SK-N-SH (cell line): ENCODE data around the gene PUSL1. TPM values are rescaled to one million over a fixed set of nuclear protein-coding genes. Genes with fewer than 3 reads are reported as not detected.

Experiments
- CTCF ChIA-PET: fragments of 300-600, 350-600 bp; formaldehyde crosslinking; extraction: SDS; loops from one replicate; lab custom pipeline; 2021; lab: Yijun Ruan, JAX
- POLR2A ChIA-PET: fragments of 350-600 bp; sonication (Branson Sonifier 250); formaldehyde crosslinking; extraction: SDS; loops from one replicate; lab custom pipeline; 2020; ENCODE audit warnings: antibody characterized with exemption, inconsistent platforms; lab: Yijun Ruan, JAX
- DNase-seq: peaks from one replicate; pipeline ENCODE4 v3.0.0; 2012
- H2AFZ ChIP-seq: fragments of 200-600 bp; sonication (generic); 2 replicates; pipeline ENCODE4 v1.8.1; 2016; ENCODE audit warnings: antibody characterized with exemption, mild to moderate bottlenecking, low read depth
- H3F3A ChIP-seq: fragments of 200-600 bp; sonication (generic); replicated peaks from 2 replicates; pipeline ENCODE3; 2016; ENCODE audit warnings: antibody characterized with exemption, mild to moderate bottlenecking; ENCODE audit not compliant: insufficient read depth
- H3K27ac ChIP-seq, 2 experiments: fragments of 200-500 bp in 1 of 2; fragments of 200-600 bp in 1 of 2; sonication (Bioruptor generic) in 1 of 2; sonication (generic), shearing (Covaris generic) in 1 of 2; 2 replicates each; pipeline versions ENCODE4 v1.5.1 to v1.6.1; 2014 to 2016; ENCODE audit warnings: low read depth in 2 of 2, inconsistent platforms in 1 of 2, low read length in 1 of 2, mild to moderate bottlenecking in 1 of 2, mixed read lengths in 1 of 2
- H3K27me3 ChIP-seq: fragments of 200-600 bp; sonication (generic), shearing (Covaris generic); 2 replicates; pipeline ENCODE4 v1.6.1; 2016; ENCODE audit warnings: mixed run types; ENCODE audit not compliant: insufficient read depth
- H3K36me3 ChIP-seq, 2 experiments: fragments of 200-500 bp in 1 of 2; fragments of 200-600 bp in 1 of 2; sonication (Bioruptor generic) in 1 of 2; sonication (generic) in 1 of 2; replicated peaks in 1 of 2; 2 replicates each; pipeline versions ENCODE3 to v1.5.1; 2014 to 2016; ENCODE audit warnings: low read length in 1 of 2, mild to moderate bottlenecking in 1 of 2; ENCODE audit not compliant: insufficient read depth in 2 of 2, control insufficient read depth in 1 of 2
- H3K4me1 ChIP-seq, 2 experiments: fragments of 200-500 bp in 1 of 2; fragments of 200-600 bp in 1 of 2; sonication (Bioruptor generic) in 1 of 2; sonication (generic), shearing (Covaris generic) in 1 of 2; 2 replicates each; pipeline versions ENCODE4 v1.5.1 to v1.6.1; 2014 to 2016; ENCODE audit warnings: low read depth in 1 of 2, low read length in 1 of 2, mixed run types in 1 of 2; ENCODE audit not compliant: insufficient read depth in 2 of 2, control insufficient read depth in 1 of 2
- H3K4me2 ChIP-seq: fragments of 200-600 bp; sonication (generic), shearing (Covaris generic); 2 replicates; pipeline ENCODE4 v1.6.1; 2017; ENCODE audit warnings: mixed run types
- H3K4me3 ChIP-seq, 2 experiments: fragments of 200-500 bp in 1 of 2; fragments of 200-600 bp in 1 of 2; sonication (Bioruptor generic) in 1 of 2; sonication (generic), shearing (Covaris generic) in 1 of 2; 2 replicates each; pipeline versions ENCODE4 v1.5.1 to v1.8.1; 2014 to 2016; ENCODE audit warnings: low read depth in 2 of 2, inconsistent platforms in 1 of 2, low read length in 1 of 2, mild to moderate bottlenecking in 1 of 2, mixed read lengths in 1 of 2, moderate library complexity in 1 of 2
- H3K79me2 ChIP-seq: fragments of 200-600 bp; sonication (generic); 2 replicates; pipeline ENCODE4 v1.8.1; 2017; ENCODE audit warnings: mild to moderate bottlenecking; ENCODE audit not compliant: insufficient read depth
- H3K9ac ChIP-seq: fragments of 200-600 bp; sonication (generic); 2 replicates; pipeline ENCODE4 v1.6.1; 2017; ENCODE audit warnings: mixed run types
- H3K9me2 ChIP-seq: fragments of 200-600 bp; sonication (generic); 2 replicates; pipeline ENCODE4 v1.6.1; 2017; ENCODE audit warnings: mixed run types
- H3K9me3 ChIP-seq: fragments of 200-600 bp; sonication (generic); 2 replicates; pipeline ENCODE4 v1.6.1; 2017; ENCODE audit warnings: mixed run types, mild to moderate bottlenecking, moderate library complexity
- H4K20me1 ChIP-seq: fragments of 200-600 bp; sonication (generic); 2 replicates; pipeline ENCODE4 v1.6.1; 2017; ENCODE audit warnings: mild to moderate bottlenecking, mixed run types; ENCODE audit not compliant: insufficient read depth
- EP300 ChIP-seq, 2 experiments: IDR thresholded peaks; 2 replicates each; pipeline versions ENCODE4 v1.4.0 to v1.6.1; 2012; ENCODE audit warnings: borderline replicate concordance in 1 of 2, low read depth in 1 of 2, low read length in 1 of 2
- FOSL2 ChIP-seq: IDR thresholded peaks from 2 replicates; pipeline ENCODE4 v1.4.0; 2012; ENCODE audit warnings: low read depth, mild to moderate bottlenecking, moderate library complexity, borderline replicate concordance
- FOXJ3 ChIP-seq: sonication (generic); formaldehyde crosslinking; IDR thresholded peaks from 2 replicates; pipeline ENCODE4 v1.5.1; 2020; ENCODE audit warnings: mild to moderate bottlenecking, missing genetic modification reagents
- FOXM1 ChIP-seq: IDR thresholded peaks from 2 replicates; pipeline ENCODE4 v1.4.0; 2012; ENCODE audit warnings: low read depth, mild to moderate bottlenecking
- GATA2 ChIP-seq: sonication (generic); formaldehyde crosslinking; IDR thresholded peaks from 2 replicates; pipeline ENCODE4 v1.5.0; 2020; ENCODE audit warnings: mild to moderate bottlenecking, missing genetic modification reagents
- IRF3 ChIP-seq: fragments of 150-350 bp; IDR thresholded peaks from 2 replicates; pipeline ENCODE4 v1.6.1; 2016; ENCODE audit warnings: mild to moderate bottlenecking, low read depth, low read length
- MEF2A ChIP-seq: IDR thresholded peaks from 2 replicates; pipeline ENCODE4 v1.4.0; 2012; ENCODE audit warnings: low read depth, borderline replicate concordance
- MXI1 ChIP-seq: IDR thresholded peaks from 2 replicates; pipeline ENCODE4 v1.6.1; 2012; ENCODE audit warnings: mild to moderate bottlenecking, low read depth, low read length, improper control_type of control experiment
- NFIC ChIP-seq: IDR thresholded peaks from 2 replicates; pipeline ENCODE4 v1.4.0; 2012; ENCODE audit warnings: borderline replicate concordance
- POLR2AphosphoS5 ChIP-seq: IDR thresholded peaks from 2 replicates; pipeline ENCODE4 v1.6.1; 2012; ENCODE audit warnings: low read depth, low read length
- RCOR1 ChIP-seq: fragments of 150-350 bp; IDR thresholded peaks from 2 replicates; pipeline ENCODE4 v1.6.1; 2017; ENCODE audit warnings: antibody characterized with exemption, low read length
- REST ChIP-seq: IDR thresholded peaks from 2 replicates; pipeline ENCODE4 v1.6.1; 2012; ENCODE audit warnings: mild to moderate bottlenecking, low read depth, low read length, moderate library complexity
- RFX5 ChIP-seq: IDR thresholded peaks from 2 replicates; pipeline ENCODE4 v1.6.1; 2012; ENCODE audit warnings: mild to moderate bottlenecking, improper control_type of control experiment, low read length
- RXRA ChIP-seq: IDR thresholded peaks from 2 replicates; pipeline ENCODE4 v1.4.0; 2012; ENCODE audit warnings: low read depth, mild to moderate bottlenecking, borderline replicate concordance
- SIN3A ChIP-seq: IDR thresholded peaks from 2 replicates; pipeline ENCODE4 v1.6.1; 2012; ENCODE audit warnings: low read depth, mild to moderate bottlenecking, low read length, moderate library complexity, borderline replicate concordance
- TAF1 ChIP-seq: IDR thresholded peaks from 2 replicates; pipeline ENCODE4 v1.6.1; 2012; ENCODE audit warnings: low read depth, mild to moderate bottlenecking, low read length, moderate library complexity, borderline replicate concordance
- TCF12 ChIP-seq: IDR thresholded peaks from 2 replicates; pipeline ENCODE4 v1.4.0; 2012
- USF1 ChIP-seq: IDR thresholded peaks from 2 replicates; pipeline ENCODE4 v1.4.0; 2012; ENCODE audit warnings: low read depth, borderline replicate concordance
- USF2 ChIP-seq: fragments of 150-350 bp; IDR thresholded peaks from 2 replicates; pipeline ENCODE4 v1.6.1; 2017; ENCODE audit warnings: antibody characterized with exemption, low read length, low read depth, borderline replicate concordance
- YY1 ChIP-seq: IDR thresholded peaks from 2 replicates; pipeline ENCODE4 v1.4.0; 2012; ENCODE audit warnings: low read depth, mild to moderate bottlenecking
- WGBS: methylation state at CpG from one replicate; pipeline ENCODE4 v1.1.6; 2017; ENCODE audit warnings: low lambda C conversion rate; 5-methylcytosine and 5-hydroxymethylcytosine counted together
- polyA plus RNA-seq, 3 experiments: library from polyadenylated mRNA; depleted of rRNA; stranded (reverse); fragments of >200 nt; gene quantifications; 2 replicates each; pipeline ENCODE4 v1.2.3, GENCODE V29; 2012

Gene PUSL1
- polyA plus RNA-seq, 1 of the 3 experiments (the other 2 are of a cell fraction): 19.0 TPM

- peaks cover 0 to 20% of the 10 kb centered on the region in 2 experiments for H3K36me3 ChIP-seq
- no peaks in the 10 kb centered on the region for H3K27me3 ChIP-seq
- H3K27ac ChIP-seq: no peak overlapping the region
- TF ChIP-seq TAF1 (no peak), MEF2A (no peak), TCF12 (no peak), REST (no peak), NFIC (no peak), MXI1 (no peak), FOXM1 (no peak), RFX5 (no peak), GATA2 (CRISPR knock-in tag) (no peak), YY1 (no peak), SIN3A (no peak), USF2 (no peak), USF1 (no peak), RXRA (no peak), FOXJ3 (CRISPR knock-in tag) (no peak), RCOR1 (no peak), FOSL2 (no peak), POLR2AphosphoS5 (no peak), IRF3 (no peak), EP300 (IDR thresholded peaks at IDR 0.05; ENCODE audit: borderline replicate concordance in 1 of 2, low read depth in 1 of 2, low read length in 1 of 2) (no peak)
- TF ChIP-seq, all 33 proteins: peak for 0
- Histone ChIP-seq H3K4me3 (no peak overlapping the region), H3F3A (no peaks in the 10 kb centered on the region), H3K9me3 (no peaks in the 10 kb centered on the region), H3K79me2 (no peaks in the 10 kb centered on the region), H3K9me2 (no peaks in the 10 kb centered on the region), H3K4me2 (no peak overlapping the region), H2AFZ (no peak overlapping the region), H3K9ac (no peak overlapping the region), H4K20me1 (peaks cover 5% of the 10 kb centered on the region; the same call in 1 of the 2 replicates), H3K4me1 (no peaks in the 10 kb centered on the region; a peak in 1 of 4 replicates)
- ChIA-PET POLR2A (no interaction called here), CTCF (interaction anchor here (1.9 to 3.6 kb wide), 2 partner anchors 7 to 11 kb away, joined by 8 to 16 read pairs; no protein-coding TSS in a partner anchor)
- WGBS: 97% methylated on average over 14 of the region's 32 CpGs
- no peak for DNase-seq
These were observed 28.8 kb downstream of the PUSL1 start for GRCh38 chr1:1336931-1337792.
